ENCODE measurements around the gene TWF1. TPM values are rescaled to one million over a fixed set of nuclear protein-coding genes. Genes with fewer than 3 reads are reported as not detected.

The TWF1 gene
- total and polyA plus RNA-seq, 2 of the 8 experiments (the other 6 are each of a cell fraction or from before 2014, with no cell fraction given), result 7.6 to 27.9 TPM

DNA sequence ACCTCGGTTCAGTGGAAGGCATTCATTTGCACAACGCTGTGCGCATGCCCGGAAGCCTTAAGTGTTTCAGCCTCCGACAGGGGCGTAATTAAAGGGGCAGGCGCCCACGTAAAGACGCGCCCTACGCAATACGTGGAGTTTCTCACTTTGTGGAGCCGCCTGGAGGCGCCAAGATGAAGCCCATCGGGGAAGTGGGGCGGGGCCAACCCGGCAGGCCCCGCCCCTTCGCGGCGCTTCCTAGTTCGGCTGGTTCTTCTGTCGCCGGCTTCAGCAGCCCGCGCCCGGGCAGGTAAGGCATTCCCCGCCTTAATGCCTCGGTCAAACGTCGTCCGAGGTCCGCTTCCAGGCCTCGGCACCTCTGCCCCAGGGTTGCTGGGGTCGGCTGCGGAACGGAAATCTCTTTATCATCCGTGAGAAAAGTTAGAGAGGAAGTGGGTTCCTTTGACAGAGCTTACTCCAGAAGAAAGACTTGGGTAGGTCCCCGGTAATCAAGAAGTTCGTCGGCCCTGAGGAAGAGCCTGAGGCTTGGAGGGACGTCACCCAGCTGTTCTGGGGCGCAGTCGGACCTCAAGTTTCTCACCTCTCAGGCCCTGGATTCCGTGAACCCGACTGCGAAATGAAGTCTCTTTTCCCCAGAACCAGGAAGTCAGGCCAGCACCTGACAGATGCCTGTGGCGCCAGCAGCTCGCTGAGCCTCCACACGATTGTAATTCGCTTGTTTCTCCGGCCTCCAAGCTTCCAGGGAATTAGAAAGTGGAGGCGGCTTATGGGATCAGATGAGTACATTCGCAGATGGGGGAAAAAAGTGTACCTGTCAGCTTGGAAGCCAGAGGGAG, 47.2 kb downstream of the TWF1 start, which contains the start of the genes IRAK4 and PUS7L (continued):
- TF ChIP-seq SP1 (IDR thresholded peaks at IDR 0.05; ENCODE audit: low read depth, low read length), result peak; percentile 48
- TF ChIP-seq ASH2L (IDR thresholded peaks at IDR 0.05; ENCODE audit: low read length), result peak; percentile 46
- TF ChIP-seq TEAD4 (IDR thresholded peaks at IDR 0.05; ENCODE audit: low read depth, low read length), result no peak
- TF ChIP-seq SP4 (IDR thresholded peaks at IDR 0.05; ENCODE audit: low read length), result no peak
- TF ChIP-seq, protein P1, sequence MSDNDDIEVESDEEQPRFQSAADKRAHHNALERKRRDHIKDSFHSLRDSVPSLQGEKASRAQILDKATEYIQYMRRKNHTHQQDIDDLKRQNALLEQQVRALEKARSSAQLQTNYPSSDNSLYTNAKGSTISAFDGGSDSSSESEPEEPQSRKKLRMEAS (IDR thresholded peaks at IDR 0.05), result peak; percentile 56
- peak; percentile 46 for TF ChIP-seq PHF8 (conservative IDR thresholded peaks at IDR 0.05; ENCODE audit: low read depth, low read length)
- TF ChIP-seq TAF1 (IDR thresholded peaks at IDR 0.05; ENCODE audit: low read depth, low read length), result peak; percentile 77
- TF ChIP-seq POLR2A (IDR thresholded peaks at IDR 0.05; ENCODE audit: control extremely low read depth in 1 of 2, low read depth in 2 of 2, low read length in 2 of 2), result peak; percentile 69 to 73
- peak; percentile 59 for TF ChIP-seq SAP30 (IDR thresholded peaks at IDR 0.05; ENCODE audit: insufficient read depth, insufficient replicate concordance, low read length)
- TF ChIP-seq CREB1 (IDR thresholded peaks at IDR 0.05), result peak; percentile 81
- TF ChIP-seq HDAC2 (IDR thresholded peaks at IDR 0.05; ENCODE audit: borderline replicate concordance in 1 of 2, low read depth in 2 of 2, low read length in 2 of 2), result peak; percentile 26 to 96; a peak in 1 of 4 replicates
- TF ChIP-seq BRCA1 (IDR thresholded peaks at IDR 0.05; ENCODE audit: low read depth, low read length), result no peak
- peak; percentile 83 for TF ChIP-seq E2F6 (IDR thresholded peaks at IDR 0.05)
- TF ChIP-seq ATF3 (IDR thresholded peaks at IDR 0.05; ENCODE audit: insufficient read depth, low read depth, low read length), result no peak
- no peak for TF ChIP-seq EP300 (IDR thresholded peaks at IDR 0.05; ENCODE audit: borderline replicate concordance in 1 of 2, low read depth in 2 of 2, low read length in 2 of 2)
- no peak for TF ChIP-seq SRF (IDR thresholded peaks at IDR 0.05; ENCODE audit: low read depth, low read length)
- TF ChIP-seq EZH2 (IDR thresholded peaks at IDR 0.05; ENCODE audit: low read depth, low read length, severe bottlenecking), result no peak
- peak; percentile 25 to 35; a peak in 2 of 4 replicates for TF ChIP-seq RAD21 (IDR thresholded peaks at IDR 0.05 in 1 of 2, conservative IDR thresholded peaks at IDR 0.05 in 1 of 2; ENCODE audit: low read depth in 2 of 2, low read length in 2 of 2)
- TF ChIP-seq, protein P2, sequence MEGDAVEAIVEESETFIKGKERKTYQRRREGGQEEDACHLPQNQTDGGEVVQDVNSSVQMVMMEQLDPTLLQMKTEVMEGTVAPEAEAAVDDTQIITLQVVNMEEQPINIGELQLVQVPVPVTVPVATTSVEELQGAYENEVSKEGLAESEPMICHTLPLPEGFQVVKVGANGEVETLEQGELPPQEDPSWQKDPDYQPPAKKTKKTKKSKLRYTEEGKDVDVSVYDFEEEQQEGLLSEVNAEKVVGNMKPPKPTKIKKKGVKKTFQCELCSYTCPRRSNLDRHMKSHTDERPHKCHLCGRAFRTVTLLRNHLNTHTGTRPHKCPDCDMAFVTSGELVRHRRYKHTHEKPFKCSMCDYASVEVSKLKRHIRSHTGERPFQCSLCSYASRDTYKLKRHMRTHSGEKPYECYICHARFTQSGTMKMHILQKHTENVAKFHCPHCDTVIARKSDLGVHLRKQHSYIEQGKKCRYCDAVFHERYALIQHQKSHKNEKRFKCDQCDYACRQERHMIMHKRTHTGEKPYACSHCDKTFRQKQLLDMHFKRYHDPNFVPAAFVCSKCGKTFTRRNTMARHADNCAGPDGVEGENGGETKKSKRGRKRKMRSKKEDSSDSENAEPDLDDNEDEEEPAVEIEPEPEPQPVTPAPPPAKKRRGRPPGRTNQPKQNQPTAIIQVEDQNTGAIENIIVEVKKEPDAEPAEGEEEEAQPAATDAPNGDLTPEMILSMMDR (IDR thresholded peaks at IDR 0.05; ENCODE audit: control extremely low read depth in 1 of 3, insufficient read depth in 1 of 3, low read depth in 1 of 3, low read length in 3 of 3), result peak; percentile 40 to 41 (median 40)

All from H1 (cell line).